Measurements from ENCODE around the gene FRAS1.

GRCh38 chr4:78058591-78059523 is 1.7 kb downstream of the FRAS1 start:
- TF ChIP-seq EZH2 (IDR thresholded peaks at IDR 0.05; ENCODE audit: borderline replicate concordance, insufficient read depth, low read length, poor library complexity, severe bottlenecking) (no peak), CTCF (IDR thresholded peaks at IDR 0.05; ENCODE audit: poor library complexity, severe bottlenecking) (no peak), POLR2AphosphoS5 (IDR thresholded peaks at IDR 0.05) (peak; percentile 9), TAF1 (IDR thresholded peaks at IDR 0.05; ENCODE audit: low read depth) (no peak), RAD21 (conservative IDR thresholded peaks at IDR 0.05) (peak; percentile 9)

All from neural cell (in vitro differentiated cells).